Suppressor macrophage treated with lipopolysaccharide for 4 hours (primary cell): ENCODE data around the gene TEX264.
"Not testable (repeated sequence)": the region's sequence is repeated elsewhere in the genome, so short reads cannot be mapped to it uniquely, and the experiment has no call there.

Experiments used
- DNase-seq: peaks from one replicate; pipeline ENCODE4 v3.0.0-alpha.2; 2020

The TEX264 gene

GRCh38 chr3:51670823-51671733 lies at the start of gene TEX264:
Gene TEX264, plus strand, starts transcription at chr3:51671252. Its CDS starts 3,053 bp downstream, at chr3:51674305.
- DNase-seq = peak; percentile 98

GRCh38 chr3:51622413-51622812 lies 48.6 kb upstream of the TEX264 start:
- DNase-seq = peak; percentile 9

- DNase-seq = no peak
Observed at GRCh38 chr3:51622868-51623267, 48.2 kb upstream of the TEX264 start.

GRCh38 chr3:51630513-51630912 lies 40.5 kb upstream of the TEX264 start:
- DNase-seq = no peak

- DNase-seq = no peak
Observed at GRCh38 chr3:51637144-51637940, 33.7 kb upstream of the TEX264 start.

- peak; percentile 50 for DNase-seq
Observed at GRCh38 chr3:51637941-51638471, 33.0 kb upstream of the TEX264 start.

GRCh38 chr3:51642462-51642861 lies 28.6 kb upstream of the TEX264 start:
- DNase-seq = peak; percentile 28

GRCh38 chr3:51646091-51646490 lies 25.0 kb upstream of the TEX264 start:
- no peak for DNase-seq

GRCh38 chr3:51652103-51652502 lies 18.9 kb upstream of the TEX264 start:
- not testable (repeated sequence) for DNase-seq

- not testable (repeated sequence) for DNase-seq
Observed at GRCh38 chr3:51653409-51653808, 17.6 kb upstream of the TEX264 start.

GRCh38 chr3:51657234-51657633 lies 13.8 kb upstream of the TEX264 start:
- DNase-seq = peak; percentile 42

GRCh38 chr3:51659942-51660341 lies 11.1 kb upstream of the TEX264 start:
- DNase-seq = no peak

- DNase-seq = no peak
Observed at GRCh38 chr3:51662456-51662855, 8.6 kb upstream of the TEX264 start.

GRCh38 chr3:51668756-51669155 lies 2.3 kb upstream of the TEX264 start:
- DNase-seq = no peak

- peak; percentile 86 for DNase-seq
Observed at GRCh38 chr3:51669241-51670052, 1.6 kb upstream of the TEX264 start.

GRCh38 chr3:51670053-51670822 lies 814 bp upstream of the TEX264 start:
- DNase-seq = peak; percentile 33

- peak; percentile 66 for DNase-seq
Observed at GRCh38 chr3:51671734-51672475, 853 bp downstream of the TEX264 start.

GRCh38 chr3:51673181-51673801 lies 2.2 kb downstream of the TEX264 start:
- no peak for DNase-seq

- DNase-seq = no peak
Observed at GRCh38 chr3:51673802-51674654, 3.0 kb downstream of the TEX264 start.

- DNase-seq = no peak
Observed at GRCh38 chr3:51675201-51675611, 4.2 kb downstream of the TEX264 start.
